ENCODE results near the gene ERFL.

Gene ERFL

GRCh38 chr19:41883463-41883820, 44.8 kb downstream of the ERFL start:
- in situ Hi-C loops (cut with MboI; ENCODE audit: low pct_unique_long_range_greater_than_20kb, low sequenced_read_pairs, unreplicated experiment), result no loop called here
- no peak for TF ChIP-seq CTCF (IDR thresholded peaks at IDR 0.05; ENCODE audit: extremely low read depth, insufficient read depth, missing control alignments)
- no peak for DNase-seq (ENCODE audit: low spot score)

- no peak for TF ChIP-seq CTCF (IDR thresholded peaks at IDR 0.05; ENCODE audit: extremely low read depth, insufficient read depth, missing control alignments)
- DNase-seq (ENCODE audit: low spot score), result peak; percentile 76
- in situ Hi-C loops (cut with MboI; ENCODE audit: low pct_unique_long_range_greater_than_20kb, low sequenced_read_pairs, unreplicated experiment), result no loop called here
Measured at GRCh38 chr19:41882568-41883462, 45.4 kb downstream of the ERFL start, which contains the start of gene ARHGEF1. TSS of gene ARHGEF1 (plus strand) at chr19:41883184. CDS start at chr19:41888083, 4,899 bp downstream.

- in situ Hi-C loops (cut with MboI; ENCODE audit: low pct_unique_long_range_greater_than_20kb, low sequenced_read_pairs, unreplicated experiment), result no loop called here
- TF ChIP-seq CTCF (IDR thresholded peaks at IDR 0.05; ENCODE audit: extremely low read depth, insufficient read depth, missing control alignments), result no peak
- no peak for DNase-seq (ENCODE audit: low spot score)
Measured at GRCh38 chr19:41880329-41880708, 47.9 kb downstream of the ERFL start.

GRCh38 chr19:41879670-41880328, 48.5 kb downstream of the ERFL start:
- no peak for DNase-seq (ENCODE audit: low spot score)
- TF ChIP-seq CTCF (IDR thresholded peaks at IDR 0.05; ENCODE audit: extremely low read depth, insufficient read depth, missing control alignments), result no peak
- in situ Hi-C loops (cut with MboI; ENCODE audit: low pct_unique_long_range_greater_than_20kb, low sequenced_read_pairs, unreplicated experiment), result no loop called here

GRCh38 chr19:41879080-41879479, 49.2 kb downstream of the ERFL start:
- no peak for DNase-seq (ENCODE audit: low spot score)
- TF ChIP-seq CTCF (IDR thresholded peaks at IDR 0.05; ENCODE audit: extremely low read depth, insufficient read depth, missing control alignments), result no peak
- in situ Hi-C loops (cut with MboI; ENCODE audit: low pct_unique_long_range_greater_than_20kb, low sequenced_read_pairs, unreplicated experiment), result no loop called here

- no peak for TF ChIP-seq CTCF (IDR thresholded peaks at IDR 0.05; ENCODE audit: extremely low read depth, insufficient read depth, missing control alignments)
- peak; percentile 66 for DNase-seq (ENCODE audit: low spot score)
- in situ Hi-C loops (cut with MboI; ENCODE audit: low pct_unique_long_range_greater_than_20kb, low sequenced_read_pairs, unreplicated experiment), result no loop called here
Measured at GRCh38 chr19:41877916-41878905, 50.0 kb downstream of the ERFL start.

Data from GM13977 (cell line).